ENCODE data around the gene MYO6. TPM values are rescaled to one million over a fixed set of nuclear protein-coding genes. Genes with fewer than 3 reads are reported as not detected.
A peak's percentile ranks its signal among the peaks of the same experiment; 100 is the strongest.

Gene MYO6
- total and polyA plus RNA-seq, 2 experiments from 2014 or later: 39.8 to 71.1 TPM

DNA sequence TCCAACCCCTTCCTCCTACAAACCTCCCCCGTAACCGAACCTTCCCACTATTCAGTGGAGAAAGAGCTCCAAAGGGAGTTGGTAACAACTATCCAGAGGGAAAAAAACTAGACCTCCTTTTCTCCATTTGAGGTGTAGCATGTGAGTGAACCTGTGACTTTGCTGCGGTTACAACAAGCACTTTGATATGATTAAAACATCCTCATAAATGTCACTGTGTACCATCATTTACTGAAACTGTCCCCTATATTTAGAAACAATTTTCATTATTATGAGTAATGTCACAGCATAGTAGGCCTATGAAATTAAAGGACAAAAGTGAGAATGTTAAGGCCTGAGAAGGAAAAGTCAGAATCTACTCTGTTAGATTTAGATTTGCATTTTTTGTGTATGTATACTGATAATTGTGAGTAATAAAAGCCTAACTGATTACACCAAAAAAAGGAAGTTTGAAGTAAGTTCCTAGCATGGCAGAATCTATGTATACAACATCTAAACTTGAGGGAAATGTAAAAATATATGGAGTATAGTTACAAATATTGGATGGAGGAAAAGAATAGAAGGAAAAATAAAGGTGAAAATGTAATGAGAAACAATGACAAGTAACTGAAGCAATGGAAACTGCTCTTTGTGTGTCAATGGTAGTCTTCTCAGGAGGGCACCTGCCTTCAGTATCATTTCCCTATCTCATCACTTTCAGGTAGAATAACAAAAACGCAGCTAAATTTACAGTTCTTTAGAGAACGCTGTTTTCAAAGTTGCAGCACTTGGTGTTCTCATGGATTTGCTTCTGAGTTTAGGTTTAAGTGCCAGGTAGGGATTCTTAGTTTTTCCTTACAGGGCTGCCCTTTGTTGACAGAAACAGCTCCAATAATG, 177.5 kb downstream of the MYO6 start:
- WGBS (ENCODE audit: low lambda C conversion rate, missing lambda C conversion rate): 91% methylated on average over 5 of the region's 5 CpGs
- no peaks in the 10 kb centered on the region for H3K36me3 ChIP-seq (replicated peaks; ENCODE audit: insufficient read depth, low read depth)
- no peaks in the 10 kb centered on the region for H3K79me2 ChIP-seq
- no peak overlapping the region for H3K4me2 ChIP-seq
- no peak for TF ChIP-seq EZH2 (IDR thresholded peaks at IDR 0.05; ENCODE audit: borderline replicate concordance)
- TF ChIP-seq EZH2phosphoT487 (IDR thresholded peaks at IDR 0.05; ENCODE audit: low read depth, severe bottlenecking, unreplicated experiment): no peak
- TF ChIP-seq, protein P1, sequence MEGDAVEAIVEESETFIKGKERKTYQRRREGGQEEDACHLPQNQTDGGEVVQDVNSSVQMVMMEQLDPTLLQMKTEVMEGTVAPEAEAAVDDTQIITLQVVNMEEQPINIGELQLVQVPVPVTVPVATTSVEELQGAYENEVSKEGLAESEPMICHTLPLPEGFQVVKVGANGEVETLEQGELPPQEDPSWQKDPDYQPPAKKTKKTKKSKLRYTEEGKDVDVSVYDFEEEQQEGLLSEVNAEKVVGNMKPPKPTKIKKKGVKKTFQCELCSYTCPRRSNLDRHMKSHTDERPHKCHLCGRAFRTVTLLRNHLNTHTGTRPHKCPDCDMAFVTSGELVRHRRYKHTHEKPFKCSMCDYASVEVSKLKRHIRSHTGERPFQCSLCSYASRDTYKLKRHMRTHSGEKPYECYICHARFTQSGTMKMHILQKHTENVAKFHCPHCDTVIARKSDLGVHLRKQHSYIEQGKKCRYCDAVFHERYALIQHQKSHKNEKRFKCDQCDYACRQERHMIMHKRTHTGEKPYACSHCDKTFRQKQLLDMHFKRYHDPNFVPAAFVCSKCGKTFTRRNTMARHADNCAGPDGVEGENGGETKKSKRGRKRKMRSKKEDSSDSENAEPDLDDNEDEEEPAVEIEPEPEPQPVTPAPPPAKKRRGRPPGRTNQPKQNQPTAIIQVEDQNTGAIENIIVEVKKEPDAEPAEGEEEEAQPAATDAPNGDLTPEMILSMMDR (IDR thresholded peaks at IDR 0.05; ENCODE audit: poor library complexity): no peak
- no peaks in the 10 kb centered on the region for H3K4me1 ChIP-seq (ENCODE audit: insufficient read depth)
- H3K9me2 ChIP-seq (replicated peaks; ENCODE audit: insufficient read depth): no peaks in the 10 kb centered on the region
- no peaks in the 10 kb centered on the region for H3K9me3 ChIP-seq (ENCODE audit: low read depth)
- no peaks in the 10 kb centered on the region for H4K20me1 ChIP-seq (ENCODE audit: insufficient read depth, poor library complexity, severe bottlenecking)
- no peak overlapping the region for H2AFZ ChIP-seq
- no peak overlapping the region for H3K4me3 ChIP-seq
- no peaks in the 10 kb centered on the region for H3K27me3 ChIP-seq
- DNase-seq (ENCODE audit: low spot score): no peak
- H3K27ac ChIP-seq: no peak overlapping the region

DNA sequence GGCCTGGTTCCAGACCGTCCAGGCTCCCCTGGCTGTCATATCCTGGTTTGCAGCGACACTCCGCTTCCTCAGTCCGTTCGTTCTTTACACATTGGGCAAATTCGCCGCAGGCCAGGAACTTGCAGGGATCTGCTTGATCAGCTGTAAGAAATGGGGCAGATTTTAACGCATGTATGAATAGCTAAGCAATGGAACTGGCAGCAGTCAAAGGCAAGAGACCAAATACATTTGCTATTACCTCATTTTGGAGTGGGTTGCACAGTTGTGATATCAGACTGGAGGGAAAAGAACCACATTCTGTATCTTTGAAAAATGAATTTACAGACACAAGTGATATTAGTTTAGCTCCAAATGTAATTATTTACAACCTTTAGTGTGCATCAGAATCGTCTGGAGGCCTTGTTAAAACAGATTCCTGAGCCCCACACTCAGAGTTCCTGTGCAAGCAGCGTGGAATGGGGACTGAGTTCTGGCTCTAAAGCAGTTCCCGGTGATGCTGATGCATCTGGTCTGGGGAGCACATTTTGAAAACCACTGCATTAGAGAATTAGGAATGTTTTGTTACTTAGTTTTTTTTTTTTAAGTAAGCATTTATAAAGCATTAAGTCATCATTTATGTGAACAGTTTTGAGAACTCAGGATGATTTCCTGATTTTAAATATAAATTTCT, 182.1 kb downstream of the MYO6 start:
- Histone ChIP-seq H2AFZ (no peak overlapping the region), H3K4me3 (no peak overlapping the region), H3K79me2 (no peaks in the 10 kb centered on the region), H3K27me3 (no peaks in the 10 kb centered on the region), H3K9me3 (ENCODE audit: low read depth) (no peaks in the 10 kb centered on the region), H3K36me3 (replicated peaks; ENCODE audit: insufficient read depth, low read depth) (no peaks in the 10 kb centered on the region), H3K27ac (no peak overlapping the region), H3K4me1 (ENCODE audit: insufficient read depth) (peaks cover 4% of the 10 kb centered on the region), H4K20me1 (ENCODE audit: insufficient read depth, poor library complexity, severe bottlenecking) (no peaks in the 10 kb centered on the region), H3K4me2 (no peak overlapping the region), H3K9me2 (replicated peaks; ENCODE audit: insufficient read depth) (no peaks in the 10 kb centered on the region)
- no peak for TF ChIP-seq EZH2 (IDR thresholded peaks at IDR 0.05; ENCODE audit: borderline replicate concordance)
- no peak for DNase-seq (ENCODE audit: low spot score)
- 89% methylated on average over 11 of the region's 11 CpGs for WGBS (ENCODE audit: low lambda C conversion rate, missing lambda C conversion rate)

DNA sequence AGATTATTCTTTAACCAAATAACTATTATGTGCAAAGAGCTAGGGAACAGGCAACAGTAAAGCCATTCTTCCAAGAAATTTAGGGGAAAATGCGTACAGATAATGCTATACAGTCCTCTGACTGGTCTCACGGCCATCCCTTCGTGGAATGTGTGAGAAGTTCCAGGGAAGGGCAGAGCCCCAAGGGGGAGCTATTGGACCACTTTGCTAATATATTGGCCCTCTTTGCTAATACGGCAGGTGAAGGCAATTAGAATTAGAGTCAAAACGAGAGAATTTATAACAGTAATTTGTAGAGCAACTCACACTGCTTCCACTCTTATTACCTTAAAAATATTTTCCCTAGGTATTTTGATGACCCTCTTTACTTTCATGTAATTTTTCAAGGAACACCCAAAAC, 183.0 kb downstream of the MYO6 start:
- Histone ChIP-seq H3K4me3 (no peak overlapping the region), H3K79me2 (no peaks in the 10 kb centered on the region), H3K36me3 (replicated peaks; ENCODE audit: insufficient read depth, low read depth) (no peaks in the 10 kb centered on the region), H3K27me3 (no peaks in the 10 kb centered on the region), H3K9me3 (ENCODE audit: low read depth) (no peaks in the 10 kb centered on the region), H3K27ac (no peak overlapping the region), H3K4me2 (no peak overlapping the region), H3K4me1 (ENCODE audit: insufficient read depth) (peaks cover 4% of the 10 kb centered on the region), H3K9me2 (replicated peaks; ENCODE audit: insufficient read depth) (no peaks in the 10 kb centered on the region), H4K20me1 (ENCODE audit: insufficient read depth, poor library complexity, severe bottlenecking) (no peaks in the 10 kb centered on the region), H2AFZ (no peak overlapping the region)
- 26% methylated on average over 5 of the region's 5 CpGs for WGBS (ENCODE audit: low lambda C conversion rate, missing lambda C conversion rate)
- DNase-seq (ENCODE audit: low spot score): peak; percentile 69
- TF ChIP-seq EZH2 (IDR thresholded peaks at IDR 0.05; ENCODE audit: borderline replicate concordance): no peak
- TF ChIP-seq, protein P1 (IDR thresholded peaks at IDR 0.05; ENCODE audit: poor library complexity): peak; percentile 75

DNA sequence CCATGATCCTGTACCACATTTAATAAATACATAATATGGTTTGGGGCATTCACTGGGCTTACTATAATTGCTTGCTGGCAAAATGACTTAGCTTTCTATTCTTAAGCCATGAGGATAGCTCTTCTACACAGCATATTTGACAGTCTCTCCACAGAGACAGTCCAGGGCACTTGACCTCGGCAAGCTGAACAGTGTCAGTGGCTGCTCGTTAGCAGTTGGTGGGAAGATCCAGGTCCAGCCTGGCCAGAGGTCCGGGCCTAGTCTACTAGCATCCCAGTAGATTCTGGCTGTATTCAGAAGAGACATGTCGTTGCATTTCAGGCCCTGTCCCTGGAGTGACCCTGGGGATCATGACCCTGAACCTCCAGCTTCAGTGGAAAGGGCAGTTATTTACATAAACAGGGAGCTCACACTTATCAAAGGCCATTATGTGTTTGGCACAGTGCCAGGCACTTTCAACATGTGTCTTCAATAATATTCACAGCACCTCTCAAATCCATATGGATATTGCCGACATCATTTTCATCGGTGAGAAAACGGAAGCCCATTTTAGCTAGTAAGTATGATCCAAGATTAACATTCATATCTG, 184.4 kb downstream of the MYO6 start:
- WGBS (ENCODE audit: low lambda C conversion rate, missing lambda C conversion rate): 79% methylated on average over 7 of the region's 7 CpGs
- Histone ChIP-seq H3K27me3 (no peaks in the 10 kb centered on the region), H3K9me2 (replicated peaks; ENCODE audit: insufficient read depth) (no peaks in the 10 kb centered on the region), H3K4me2 (no peak overlapping the region), H3K4me1 (ENCODE audit: insufficient read depth) (peaks cover 4% of the 10 kb centered on the region), H3K27ac (no peak overlapping the region), H3K4me3 (no peak overlapping the region), H2AFZ (no peak overlapping the region), H3K9me3 (ENCODE audit: low read depth) (no peaks in the 10 kb centered on the region), H4K20me1 (ENCODE audit: insufficient read depth, poor library complexity, severe bottlenecking) (no peaks in the 10 kb centered on the region), H3K79me2 (no peaks in the 10 kb centered on the region), H3K36me3 (replicated peaks; ENCODE audit: insufficient read depth, low read depth) (no peaks in the 10 kb centered on the region)
- DNase-seq (ENCODE audit: low spot score): no peak
- TF ChIP-seq, protein P1 (IDR thresholded peaks at IDR 0.05; ENCODE audit: poor library complexity): no peak
- TF ChIP-seq EZH2 (IDR thresholded peaks at IDR 0.05; ENCODE audit: borderline replicate concordance): no peak
